Common myeloid progenitor, CD34-positive (primary cell): ENCODE results near the gene UPK3BL2.
"Not testable (repeated sequence)": the region's sequence is repeated elsewhere in the genome, so short reads cannot be mapped to it uniquely, and the experiment has no call there.

Source experiments
- CTCF ChIA-PET: fragments of 350-600 bp; sonication (Branson Sonifier 250); formaldehyde crosslinking; loops from one replicate; lab custom pipeline; 2021; ENCODE audit warnings: antibody characterized with exemption; lab: Charles Lee
- POLR2A ChIA-PET: fragments of 350-600 bp; sonication (Branson Sonifier 250); formaldehyde crosslinking; loops from one replicate; lab custom pipeline; 2021; ENCODE audit warnings: antibody characterized with exemption; lab: Charles Lee
- DNase-seq, 3 donors: peaks; one replicate each; pipeline versions ENCODE4 v3.0.0 to v3.0.0-alpha.2; 2013
- H3K27ac ChIP-seq, 2 experiments: 1 replicate in 1 of 2; 2 replicates in 1 of 2; pipeline ENCODE4 v1.7.0; 2013; ENCODE audit warnings: inconsistent platforms in 2 of 2, low read length in 2 of 2, mild to moderate bottlenecking in 2 of 2, low read depth in 1 of 2, moderate library complexity in 1 of 2; ENCODE audit not compliant: severe bottlenecking in 2 of 2, insufficient read depth in 1 of 2, poor library complexity in 1 of 2
- H3K27me3 ChIP-seq, 5 experiments: replicated peaks in 2 of 5; 1 replicate in 3 of 5; 2 replicates in 2 of 5; pipeline versions ENCODE4 v1.6.1 to v1.7.0; 2013; ENCODE audit warnings: low read length in 4 of 5, mild to moderate bottlenecking in 2 of 5, moderate library complexity in 2 of 5, inconsistent platforms in 1 of 5; ENCODE audit not compliant: insufficient read depth in 5 of 5, control insufficient read depth in 4 of 5
- H3K36me3 ChIP-seq, 4 experiments: 1 replicate in 2 of 4; 2 replicates in 2 of 4; pipeline versions ENCODE4 v1.6.1 to v1.7.0; 2013; ENCODE audit warnings: low read length in 3 of 4, control low read depth in 1 of 4, mild to moderate bottlenecking in 1 of 4; ENCODE audit not compliant: control insufficient read depth in 4 of 4, insufficient read depth in 4 of 4
- H3K4me1 ChIP-seq, 4 experiments: 1 replicate in 3 of 4; 2 replicates in 1 of 4; pipeline versions ENCODE4 v1.6.1 to v1.7.1; 2013; ENCODE audit warnings: low read length in 3 of 4, mild to moderate bottlenecking in 3 of 4, control low read depth in 1 of 4, inconsistent platforms in 1 of 4, moderate library complexity in 1 of 4; ENCODE audit not compliant: control insufficient read depth in 4 of 4, insufficient read depth in 4 of 4; ENCODE audit errors: control extremely low read depth in 1 of 4
- H3K4me3 ChIP-seq, 7 experiments: 1 replicate in 4 of 7; 2 replicates in 3 of 7; pipeline versions ENCODE4 v1.5.1 to v1.7.0; 2013; ENCODE audit warnings: mild to moderate bottlenecking in 7 of 7, low read length in 6 of 7, moderate library complexity in 6 of 7, inconsistent platforms in 2 of 7, low read depth in 2 of 7, control low read depth in 1 of 7; ENCODE audit not compliant: insufficient read depth in 4 of 7, control insufficient read depth in 1 of 7; ENCODE audit errors: extremely low read depth in 1 of 7
- H3K9me3 ChIP-seq, 5 experiments: 1 replicate in 4 of 5; 2 replicates in 1 of 5; pipeline versions ENCODE4 v1.6.1 to v1.7.1; 2013; ENCODE audit warnings: low read length in 4 of 5, mild to moderate bottlenecking in 2 of 5, inconsistent platforms in 1 of 5, low read depth in 1 of 5, moderate library complexity in 1 of 5; ENCODE audit not compliant: control insufficient read depth in 4 of 5, insufficient read depth in 2 of 5; ENCODE audit errors: control extremely low read depth in 1 of 5
- WGBS: methylation state at CpG from one replicate; pipeline ENCODE4 v1.1.5; 2013; ENCODE audit not compliant: insufficient coverage; 5-methylcytosine and 5-hydroxymethylcytosine counted together

Gene UPK3BL2

DNA sequence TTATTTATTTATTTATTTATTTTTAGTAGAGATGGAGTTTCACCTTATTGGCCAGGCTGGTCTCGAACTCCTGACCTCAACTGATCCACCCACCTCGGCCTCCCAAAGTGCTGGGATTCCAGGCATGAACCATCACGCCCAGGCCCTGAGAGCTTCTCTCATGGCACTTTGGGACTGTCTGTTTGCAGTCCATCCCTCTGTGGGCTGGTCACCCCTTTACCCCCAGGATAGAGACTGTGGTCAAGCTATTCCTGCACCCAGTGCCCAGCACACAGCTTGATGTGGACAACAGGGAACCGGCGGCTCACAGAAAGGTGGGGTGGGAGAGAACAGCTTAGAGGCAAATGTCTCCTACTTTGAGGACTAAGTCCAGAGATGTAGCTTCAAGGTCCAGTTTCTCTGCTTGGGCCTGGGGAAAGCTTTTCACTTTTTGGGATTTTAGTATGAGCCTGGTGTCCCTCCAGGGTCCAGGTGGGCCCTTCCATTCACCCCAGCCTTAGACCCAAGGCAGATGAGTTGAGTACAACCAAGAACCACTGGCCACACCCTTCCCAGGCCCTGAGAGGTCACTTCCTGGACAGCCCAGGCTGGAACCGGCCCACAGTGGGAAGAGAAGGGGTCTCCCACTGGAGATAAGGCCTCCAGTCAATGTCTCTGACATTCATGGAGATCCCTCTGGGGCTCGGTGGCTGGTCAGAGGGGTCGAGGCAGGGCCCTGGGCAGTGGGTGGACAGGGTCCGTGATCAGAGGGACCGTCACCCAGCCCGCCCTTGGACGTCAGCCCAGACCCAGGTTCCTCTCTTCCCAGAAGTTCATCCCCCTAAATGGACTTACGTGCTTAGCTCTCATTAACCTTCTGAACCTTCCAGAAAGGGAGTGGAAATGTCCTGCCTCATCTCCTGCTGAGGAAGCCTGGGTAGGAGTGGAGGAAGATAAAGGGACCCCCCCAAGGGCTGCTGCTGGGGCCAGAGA, 15.4 kb downstream of the UPK3BL2 start:
- H3K9me3 ChIP-seq, H3K4me3 ChIP-seq, H3K4me1 ChIP-seq, H3K36me3 ChIP-seq, H3K27me3 ChIP-seq, CTCF ChIA-PET, DNase-seq, H3K27ac ChIP-seq, POLR2A ChIA-PET: not testable (repeated sequence)
- no CpG with 5 or more reads among the region's 13 CpGs for WGBS

DNA sequence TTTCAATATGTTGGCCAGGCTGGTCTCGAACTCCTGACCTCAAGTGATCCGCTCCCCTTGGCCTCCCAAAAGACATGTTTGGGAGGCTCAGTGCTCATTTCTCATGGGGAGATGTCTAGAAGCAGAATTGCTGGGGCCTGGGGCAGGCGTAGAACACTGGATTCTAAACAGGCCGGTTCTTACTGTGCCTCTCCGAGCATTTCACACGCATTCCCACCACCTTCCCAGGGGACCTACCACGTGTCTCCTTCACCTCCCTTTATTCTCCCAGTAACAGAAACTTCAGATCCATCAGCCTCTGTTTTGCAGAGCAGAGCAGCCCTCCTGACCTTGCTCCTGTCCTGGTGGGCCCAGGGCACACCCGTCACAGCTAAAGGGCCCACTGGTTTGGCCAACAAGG, 16.3 kb downstream of the UPK3BL2 start:
- H3K27ac ChIP-seq, DNase-seq, H3K36me3 ChIP-seq, CTCF ChIA-PET, POLR2A ChIA-PET, H3K9me3 ChIP-seq, H3K4me3 ChIP-seq, H3K27me3 ChIP-seq, H3K4me1 ChIP-seq: not testable (repeated sequence)
- 100% methylated on average over 1 of the region's 8 CpGs for WGBS

DNA sequence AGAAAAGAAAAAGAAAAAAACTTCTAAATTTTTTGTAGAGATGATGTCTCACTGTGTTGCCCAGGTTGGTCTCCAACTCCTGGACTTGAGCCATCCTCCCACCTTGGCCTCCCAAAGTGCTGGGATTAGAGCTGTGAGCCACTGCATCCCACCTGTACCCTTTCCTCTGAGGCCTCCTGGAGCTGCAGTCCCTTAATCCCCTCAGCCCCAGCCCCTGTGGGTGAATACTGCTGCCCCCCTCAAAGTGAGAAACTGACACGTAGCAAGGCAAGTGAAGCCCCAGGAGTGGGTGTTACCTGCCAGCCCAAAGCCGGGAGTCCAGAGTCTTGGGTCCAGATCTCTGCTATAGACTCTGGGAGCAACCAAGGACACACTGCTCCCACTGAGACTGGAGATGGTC, 18.7 kb downstream of the UPK3BL2 start:
- WGBS, result no CpG with 5 or more reads among the region's 2 CpGs
- H3K27ac ChIP-seq, DNase-seq, POLR2A ChIA-PET, H3K27me3 ChIP-seq, H3K9me3 ChIP-seq, H3K4me3 ChIP-seq, CTCF ChIA-PET, H3K4me1 ChIP-seq, H3K36me3 ChIP-seq: not testable (repeated sequence)

DNA sequence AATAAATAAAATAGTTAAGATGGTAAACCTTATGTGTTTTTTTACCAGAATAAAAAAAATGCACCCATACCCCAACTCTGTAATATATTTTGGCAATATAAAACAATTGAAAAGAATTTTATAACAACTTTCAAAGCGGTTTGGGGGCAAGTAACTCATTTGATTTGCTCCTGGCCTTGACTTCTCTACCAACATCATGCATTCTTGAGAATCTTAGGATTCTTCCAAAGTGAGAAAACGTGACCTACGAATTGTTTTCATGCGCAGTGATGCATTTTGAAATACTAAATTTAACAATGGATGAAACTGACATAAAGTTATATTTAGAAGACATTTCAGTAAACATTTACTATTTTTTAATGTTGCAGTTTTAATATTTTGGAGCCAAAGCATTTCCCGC, 22.7 kb downstream of the UPK3BL2 start:
- WGBS, result no CpG with 5 or more reads among the region's 5 CpGs

DNA sequence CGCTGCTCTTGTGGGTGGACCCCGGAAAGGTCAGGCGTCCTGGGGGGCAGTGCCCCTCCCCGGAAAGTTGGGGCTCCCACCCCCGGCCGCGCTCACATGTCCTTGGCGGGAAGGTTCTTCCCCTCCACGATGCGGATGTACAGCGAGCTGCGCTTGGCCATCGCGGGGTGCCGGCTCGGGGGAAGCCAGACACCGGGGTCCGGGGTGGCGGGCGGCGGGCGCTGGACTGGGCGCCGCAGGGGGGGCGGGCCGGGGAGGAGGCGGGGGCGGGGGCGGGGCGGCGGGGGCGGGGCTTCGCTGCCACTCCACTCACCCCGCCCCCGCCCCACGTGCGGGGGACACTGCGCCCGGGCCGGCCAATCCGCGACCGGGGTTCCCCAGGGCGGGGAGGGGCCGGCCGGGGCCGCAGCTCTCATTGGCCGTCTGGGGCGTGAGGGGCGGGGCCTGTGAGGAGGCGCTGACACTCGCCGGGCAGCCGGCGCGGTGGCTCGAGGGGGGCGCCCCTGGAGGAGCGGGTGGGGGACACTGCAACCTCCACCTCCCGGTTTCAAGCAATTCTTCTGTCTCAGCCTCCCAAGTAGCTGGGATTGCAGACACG, 25.8 kb downstream of the UPK3BL2 start, which contains the start of gene RASA4B:
Gene RASA4B, minus strand, starts transcription at position 228 of the 598 bp plus-strand sequence. Its CDS starts 67 bp downstream, at position 161.
- H3K36me3 ChIP-seq, H3K4me1 ChIP-seq, H3K27ac ChIP-seq, DNase-seq, H3K9me3 ChIP-seq, CTCF ChIA-PET, POLR2A ChIA-PET, H3K27me3 ChIP-seq: not testable (repeated sequence)
- WGBS, result no CpG with 5 or more reads among the region's 61 CpGs
- H3K4me3 ChIP-seq, result peak within 1 kb of the TSS in 2 of 7 experiments; percentile 33 to 43

More for the DNA sequence above, 22.7 kb downstream of the UPK3BL2 start:
- DNase-seq, POLR2A ChIA-PET, CTCF ChIA-PET, H3K27me3 ChIP-seq, H3K36me3 ChIP-seq, H3K4me3 ChIP-seq, H3K4me1 ChIP-seq, H3K27ac ChIP-seq, H3K9me3 ChIP-seq: not testable (repeated sequence)

DNA sequence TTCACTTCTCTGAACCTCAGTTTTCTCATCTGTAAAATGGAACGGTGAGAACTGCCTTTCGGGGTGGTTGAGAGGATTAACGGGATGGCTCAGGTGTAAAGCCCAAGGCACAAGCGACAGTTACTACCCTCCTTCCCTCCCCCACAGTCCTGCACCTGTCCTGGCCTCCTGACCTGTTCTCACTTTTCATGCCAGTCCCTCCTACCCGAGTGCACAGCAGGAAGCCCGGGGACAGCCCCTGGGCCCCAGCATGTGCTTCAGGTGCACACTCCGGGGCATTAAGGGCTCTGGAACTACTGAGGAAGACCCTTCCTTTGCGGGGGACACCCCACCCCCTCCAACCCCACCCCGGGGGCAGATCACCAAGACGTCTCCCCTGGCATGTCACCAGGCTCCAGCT, 26.5 kb downstream of the UPK3BL2 start:
- H3K27me3 ChIP-seq, DNase-seq, H3K27ac ChIP-seq, H3K4me1 ChIP-seq, POLR2A ChIA-PET, CTCF ChIA-PET, H3K9me3 ChIP-seq, H3K36me3 ChIP-seq, H3K4me3 ChIP-seq: not testable (repeated sequence)
- no CpG with 5 or more reads among the region's 10 CpGs for WGBS

DNA sequence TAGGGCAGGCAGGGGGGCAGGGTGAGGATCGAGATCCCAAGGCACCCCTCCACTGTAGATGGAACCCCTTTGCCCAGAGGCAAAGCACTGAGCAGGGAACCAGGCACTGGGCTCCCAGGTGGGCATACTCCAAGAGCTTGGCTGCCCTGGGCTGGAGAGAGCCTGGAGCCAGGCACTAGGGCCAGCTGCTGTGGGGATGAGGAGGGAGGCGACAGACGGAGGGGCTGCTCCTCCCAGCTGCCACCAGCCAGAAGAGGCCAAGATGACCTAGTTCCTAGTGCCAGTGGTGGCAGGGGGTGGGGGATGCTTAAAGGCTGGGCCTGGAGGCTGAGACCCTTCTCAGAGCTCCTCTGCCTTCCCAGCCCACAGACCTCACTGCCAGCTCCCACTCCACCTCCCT, 27.6 kb downstream of the UPK3BL2 start:
- H3K36me3 ChIP-seq, CTCF ChIA-PET, H3K4me1 ChIP-seq, POLR2A ChIA-PET, H3K9me3 ChIP-seq, DNase-seq, H3K27me3 ChIP-seq, H3K4me3 ChIP-seq, H3K27ac ChIP-seq: not testable (repeated sequence)
- no CpG with 5 or more reads among the region's 3 CpGs for WGBS
